DND-41 (cell line): ENCODE data around the gene JAGN1.

Experiments
- CTCF ChIP-seq: IDR thresholded peaks from 2 replicates; pipeline ENCODE4 v1.5.1; 2012; ENCODE audit warnings: borderline replicate concordance, low read length, moderate library complexity, mild to moderate bottlenecking; ENCODE audit not compliant: poor library complexity, severe bottlenecking; ENCODE audit errors: extremely low read depth
- EZH2 ChIP-seq: IDR thresholded peaks from 3 replicates; pipeline ENCODE4 v1.6.1; 2012; ENCODE audit warnings: borderline replicate concordance, low read depth, mild to moderate bottlenecking, moderate library complexity, low read length, inconsistent platforms; ENCODE audit not compliant: severe bottlenecking

- TF ChIP-seq CTCF = no peak
- TF ChIP-seq EZH2 = no peak
Observed at GRCh38 chr3:9934235-9934621, 43.8 kb downstream of the JAGN1 start.
